Measurements from ENCODE around the gene NSFL1C.

The NSFL1C gene

GRCh38 chr20:1394686-1395085 is 72.0 kb downstream of the NSFL1C start:
- DNase-seq (ENCODE audit: insufficient read length, low spot score), result no peak
- no peak for FAIRE-seq

GRCh38 chr20:1393507-1393882 is 73.2 kb downstream of the NSFL1C start:
- DNase-seq (ENCODE audit: insufficient read length, low spot score) (no peak), FAIRE-seq (no peak)

- peak; percentile 86 for FAIRE-seq
- DNase-seq (ENCODE audit: insufficient read length, low spot score), result peak; percentile 86
Measured at GRCh38 chr20:1392693-1393506, 73.7 kb downstream of the NSFL1C start, which contains the start of gene FKBP1A. FKBP1A (minus strand) TSS chr20:1393054; CDS start chr20:1392998, 56 bp downstream.

GRCh38 chr20:1392443-1392692 is 74.3 kb downstream of the NSFL1C start:
- FAIRE-seq, result no peak
- DNase-seq (ENCODE audit: insufficient read length, low spot score), result no peak
